Measurements from ENCODE around the gene KIAA1586.
"Not testable (repeated sequence)": the region's sequence is repeated elsewhere in the genome, so short reads cannot be mapped to it uniquely, and the experiment has no call there.

KIAA1586 gene

GRCh38 chr6:57046332-57047256, at the start of gene KIAA1586:
TSS of gene KIAA1586 (plus strand) at chr6:57046693. CDS start at chr6:57046756, 63 bp downstream.
- FAIRE-seq, result not testable (repeated sequence)

GRCh38 chr6:56999049-56999448, 47.4 kb upstream of the KIAA1586 start:
- no peak for FAIRE-seq

- FAIRE-seq, result not testable (repeated sequence)
These were observed 46.7 kb upstream of the KIAA1586 start for GRCh38 chr6:56999748-57000147.

GRCh38 chr6:57002197-57002596, 44.3 kb upstream of the KIAA1586 start:
- no peak for FAIRE-seq

GRCh38 chr6:57004292-57004691, 42.2 kb upstream of the KIAA1586 start:
- FAIRE-seq, result no peak

GRCh38 chr6:57006101-57006500, 40.4 kb upstream of the KIAA1586 start:
- FAIRE-seq, result no peak

- not testable (repeated sequence) for FAIRE-seq
These were observed 38.4 kb upstream of the KIAA1586 start for GRCh38 chr6:57008069-57008468.

GRCh38 chr6:57013521-57013926, 33.0 kb upstream of the KIAA1586 start:
- FAIRE-seq, result no peak

GRCh38 chr6:57017069-57017468, 29.4 kb upstream of the KIAA1586 start:
- no peak for FAIRE-seq

- no peak for FAIRE-seq
These were observed 28.7 kb upstream of the KIAA1586 start for GRCh38 chr6:57017841-57018240.

- no peak for FAIRE-seq
These were observed 27.1 kb upstream of the KIAA1586 start for GRCh38 chr6:57019434-57019833.

GRCh38 chr6:57021086-57021720, 25.3 kb upstream of the KIAA1586 start:
- no peak for FAIRE-seq

- no peak for FAIRE-seq
These were observed 22.2 kb upstream of the KIAA1586 start for GRCh38 chr6:57024321-57024720.

- no peak for FAIRE-seq
These were observed 21.7 kb upstream of the KIAA1586 start for GRCh38 chr6:57024775-57025174.

- FAIRE-seq, result no peak
These were observed 20.5 kb upstream of the KIAA1586 start for GRCh38 chr6:57026001-57026400.

GRCh38 chr6:57027301-57027700, 19.2 kb upstream of the KIAA1586 start:
- no peak for FAIRE-seq

- no peak for FAIRE-seq
These were observed 17.3 kb upstream of the KIAA1586 start for GRCh38 chr6:57029213-57029612.

GRCh38 chr6:57033228-57033627, 13.3 kb upstream of the KIAA1586 start:
- no peak for FAIRE-seq

- FAIRE-seq, result no peak
These were observed 10.9 kb upstream of the KIAA1586 start for GRCh38 chr6:57035549-57035948.

GRCh38 chr6:57038906-57039305, 7.6 kb upstream of the KIAA1586 start:
- no peak for FAIRE-seq

- no peak for FAIRE-seq
These were observed 6.5 kb upstream of the KIAA1586 start for GRCh38 chr6:57040011-57040410.

GRCh38 chr6:57044061-57044460, 2.4 kb upstream of the KIAA1586 start:
- not testable (repeated sequence) for FAIRE-seq

- no peak for FAIRE-seq
These were observed 1.9 kb upstream of the KIAA1586 start for GRCh38 chr6:57044568-57044967.

GRCh38 chr6:57047257-57047585, 728 bp downstream of the KIAA1586 start:
- FAIRE-seq, result not testable (repeated sequence)
